HepG2 (cell line): ENCODE measurements around the gene TGM1. TPM values are rescaled to one million over a fixed set of nuclear protein-coding genes. Genes with fewer than 3 reads are reported as not detected.

ENCODE experiments used
- AKNA ChIP-seq: sonication (generic); formaldehyde crosslinking; IDR thresholded peaks from 2 replicates; pipeline ENCODE4 v1.4.0; 2020; ENCODE audit warnings: missing genetic modification reagents, borderline replicate concordance
- ATF7-NPFF ChIP-seq: sonication (generic); formaldehyde crosslinking; IDR thresholded peaks from 2 replicates; pipeline ENCODE4 v1.8.1; 2023; ENCODE audit warnings: mild to moderate bottlenecking, low read depth, missing genetic modification reagents, moderate library complexity
- ESRRA ChIP-seq: sonication (generic); formaldehyde crosslinking; IDR thresholded peaks from 2 replicates; pipeline ENCODE4 v1.5.1; 2020; ENCODE audit warnings: mild to moderate bottlenecking, low read depth, missing genetic modification reagents
- HOXA7 ChIP-seq: sonication (generic); formaldehyde crosslinking; IDR thresholded peaks from 2 replicates; pipeline ENCODE4 v1.8.1; 2022; ENCODE audit warnings: mild to moderate bottlenecking, missing genetic modification reagents, moderate library complexity
- MEIS1 ChIP-seq: sonication (generic); formaldehyde crosslinking; IDR thresholded peaks from 2 replicates; pipeline ENCODE4 v1.9.0; 2021; ENCODE audit warnings: mild to moderate bottlenecking, missing genetic modification reagents, moderate library complexity, borderline replicate concordance
- SIN3B ChIP-seq: fragments of 150-350 bp; IDR thresholded peaks from 2 replicates; pipeline ENCODE4 v1.6.1; 2014; ENCODE audit warnings: low read length
- SPEN ChIP-seq: sonication (generic); formaldehyde crosslinking; IDR thresholded peaks from 2 replicates; pipeline ENCODE4 v1.5.1; 2020; ENCODE audit warnings: low read depth, mild to moderate bottlenecking, missing genetic modification reagents
- SRSF4 ChIP-seq: fragments of 200-400 bp; formaldehyde crosslinking; IDR thresholded peaks from one replicate; pipeline ENCODE4 v1.6.1; 2018; ENCODE audit warnings: mild to moderate bottlenecking, low read depth, low read length, moderate library complexity; ENCODE audit not compliant: poor library complexity, severe bottlenecking
- ZBTB26 ChIP-seq: IDR thresholded peaks from 2 replicates; pipeline ENCODE4 v1.6.1; 2016; ENCODE audit warnings: missing compliant biosample characterization, missing genetic modification reagents, borderline replicate concordance
- ZNF609 ChIP-seq: sonication (generic); formaldehyde crosslinking; IDR thresholded peaks from 2 replicates; pipeline ENCODE4 v1.4.0; 2020; ENCODE audit warnings: mild to moderate bottlenecking, missing genetic modification reagents, borderline replicate concordance
- polyA plus RNA-seq, 8 experiments: library from polyadenylated mRNA; depleted of rRNA in 3 of 8; stranded (reverse) in 7 of 8; unstranded in 1 of 8; fragments of >200 nt; fragmentation: Illumina TruSeq in 4 of 8; extraction: Trizol in 4 of 8; gene quantifications; 2 replicates each; pipeline versions ENCODE4 v1.2.1 to v1.2.3, GENCODE V29; 2011 to 2016; ENCODE audit warnings: low read depth in 4 of 8, missing spikeins in 1 of 8, mixed read lengths in 1 of 8; ENCODE audit not compliant: insufficient read depth in 1 of 8
- total RNA-seq, 5 experiments: library from RNA; depleted of rRNA; stranded (reverse); fragments of >200 nt; fragmentation: Illumina TruSeq; extraction: Trizol; gene quantifications; 2 replicates each; pipeline ENCODE4 v1.2.3, GENCODE V29; 2016; ENCODE audit warnings: low read depth in 1 of 5
- TF ChIP-seq, protein P1 (sequence below): sonication (generic); formaldehyde crosslinking; IDR thresholded peaks from 2 replicates; pipeline ENCODE4 v1.4.0; 2020; ENCODE audit warnings: missing genetic modification reagents
- TF ChIP-seq, protein P2 (sequence below): sonication (generic); formaldehyde crosslinking; IDR thresholded peaks from 2 replicates; pipeline ENCODE4 v1.5.1; 2020; ENCODE audit warnings: missing genetic modification reagents, mild to moderate bottlenecking, borderline replicate concordance

The TGM1 gene
- total and polyA plus RNA-seq, 2 of the 13 experiments (the other 11 are each of a cell fraction or from before 2014, with no cell fraction given): 3.2 to 10.6 TPM

DNA sequence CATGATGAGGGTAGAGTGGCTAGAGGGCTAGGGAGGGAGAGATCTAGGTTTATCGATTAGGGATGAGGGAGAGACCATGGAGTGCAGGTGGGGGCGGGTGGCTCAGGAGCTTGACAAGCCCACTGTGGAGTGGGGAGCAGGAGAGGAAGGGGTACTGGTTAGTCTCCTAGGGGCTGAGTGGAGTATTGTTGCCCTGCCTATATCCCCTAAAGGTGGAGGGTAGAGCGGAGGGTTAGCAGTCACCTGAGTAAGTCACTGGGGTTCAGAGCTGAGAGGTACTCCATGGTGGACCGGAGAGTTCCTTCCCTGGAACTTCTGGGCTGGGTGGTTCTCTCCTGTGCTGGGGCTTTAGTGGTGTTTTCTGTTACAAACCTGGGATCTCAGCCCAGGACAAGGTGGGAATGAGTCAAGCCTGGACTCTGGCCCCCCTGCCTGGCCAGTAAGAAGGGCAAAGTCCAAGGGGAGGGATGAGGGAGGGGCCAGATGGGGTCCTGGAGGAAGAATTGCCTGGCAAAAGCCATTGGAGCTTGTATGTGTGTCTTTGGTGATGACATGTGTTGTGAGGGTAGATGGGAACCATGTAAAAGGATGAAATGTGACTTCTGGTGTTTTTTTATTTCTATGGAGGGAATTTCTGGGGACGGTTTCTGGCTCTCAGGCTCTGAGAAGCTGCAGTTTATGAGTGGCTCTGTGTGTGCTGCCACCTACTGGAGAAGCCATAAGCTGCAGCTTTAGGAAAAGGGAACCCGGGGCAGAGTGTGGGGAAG, 44.8 kb upstream of the TGM1 start, which contains the start of gene CIDEB (continued):
- no peak for TF ChIP-seq SRSF4
- TF ChIP-seq AKNA (CRISPR knock-in tag): no peak
- TF ChIP-seq SPEN (CRISPR knock-in tag): peak; percentile 78
- TF ChIP-seq, protein P1, sequence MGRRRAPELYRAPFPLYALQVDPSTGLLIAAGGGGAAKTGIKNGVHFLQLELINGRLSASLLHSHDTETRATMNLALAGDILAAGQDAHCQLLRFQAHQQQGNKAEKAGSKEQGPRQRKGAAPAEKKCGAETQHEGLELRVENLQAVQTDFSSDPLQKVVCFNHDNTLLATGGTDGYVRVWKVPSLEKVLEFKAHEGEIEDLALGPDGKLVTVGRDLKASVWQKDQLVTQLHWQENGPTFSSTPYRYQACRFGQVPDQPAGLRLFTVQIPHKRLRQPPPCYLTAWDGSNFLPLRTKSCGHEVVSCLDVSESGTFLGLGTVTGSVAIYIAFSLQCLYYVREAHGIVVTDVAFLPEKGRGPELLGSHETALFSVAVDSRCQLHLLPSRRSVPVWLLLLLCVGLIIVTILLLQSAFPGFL: no peak
- TF ChIP-seq ZBTB26 (CRISPR knock-in tag): peak; percentile 87; the same call in 1 of the 2 replicates
- TF ChIP-seq HOXA7: no peak
- peak; percentile 79; the same call in 1 of the 2 replicates for TF ChIP-seq ATF7-NPFF
- TF ChIP-seq ZNF609 (CRISPR knock-in tag): peak; percentile 88
- TF ChIP-seq MEIS1 (CRISPR knock-in tag): peak; percentile 96
- TF ChIP-seq ESRRA (CRISPR knock-in tag): peak; percentile 96
- TF ChIP-seq SIN3B: no peak; the same call in 1 of the 2 replicates
- TF ChIP-seq, protein P2, sequence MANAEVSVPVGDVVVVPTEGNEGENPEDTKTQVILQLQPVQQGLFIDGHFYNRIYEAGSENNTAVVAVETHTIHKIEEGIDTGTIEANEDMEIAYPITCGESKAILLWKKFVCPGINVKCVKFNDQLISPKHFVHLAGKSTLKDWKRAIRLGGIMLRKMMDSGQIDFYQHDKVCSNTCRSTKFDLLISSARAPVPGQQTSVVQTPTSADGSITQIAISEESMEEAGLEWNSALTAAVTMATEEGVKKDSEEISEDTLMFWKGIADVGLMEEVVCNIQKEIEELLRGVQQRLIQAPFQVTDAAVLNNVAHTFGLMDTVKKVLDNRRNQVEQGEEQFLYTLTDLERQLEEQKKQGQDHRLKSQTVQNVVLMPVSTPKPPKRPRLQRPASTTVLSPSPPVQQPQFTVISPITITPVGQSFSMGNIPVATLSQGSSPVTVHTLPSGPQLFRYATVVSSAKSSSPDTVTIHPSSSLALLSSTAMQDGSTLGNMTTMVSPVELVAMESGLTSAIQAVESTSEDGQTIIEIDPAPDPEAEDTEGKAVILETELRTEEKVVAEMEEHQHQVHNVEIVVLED (CRISPR knock-in tag): no peak; the same call in 1 of the 2 replicates
